OCI-LY3 (cell line): Measurements from ENCODE around the gene LDLRAD4.
"Not testable (repeated sequence)": the region's sequence is repeated elsewhere in the genome, so short reads cannot be mapped to it uniquely, and the experiment has no call there.

ENCODE experiments used
- CTCF ChIP-seq: fragments of 200-600, 300-600 bp; sonication (generic); IDR thresholded peaks from 2 replicates; pipeline ENCODE4 v1.5.1; 2014; ENCODE audit warnings: antibody characterized with exemption, low read length, low read depth
- EZH2phosphoT487 ChIP-seq: fragments of 200-600 bp; shearing (Covaris generic); IDR thresholded peaks from 2 replicates; pipeline ENCODE4 v1.6.1; 2018; ENCODE audit warnings: antibody characterized with exemption, mixed run types, low read depth

DNA sequence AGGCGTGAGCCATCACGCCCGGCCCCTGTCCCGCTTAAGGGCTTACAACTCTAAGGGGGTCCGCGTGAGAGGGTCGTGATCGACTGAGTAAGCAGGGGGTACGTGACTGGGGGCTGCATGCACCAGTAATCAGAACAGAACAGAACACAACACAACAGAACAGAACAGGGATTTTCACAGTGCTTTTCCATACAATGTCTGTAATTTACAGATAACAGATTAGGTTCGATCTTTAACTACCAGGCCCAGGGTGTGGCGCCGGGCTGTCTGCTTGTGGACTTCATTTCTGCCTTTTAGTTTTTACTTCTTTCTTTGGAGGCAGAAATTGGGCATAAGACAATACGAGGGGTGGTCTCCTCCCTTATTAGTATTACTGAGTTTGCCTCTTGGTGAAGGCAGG lies 458.8 kb downstream of the LDLRAD4 start:
- TF ChIP-seq CTCF, EZH2phosphoT487: not testable (repeated sequence)
